OCI-LY7 (cell line): Measurements from ENCODE around the gene DDX54. TPM values are rescaled to one million over a fixed set of nuclear protein-coding genes. Genes with fewer than 3 reads are reported as not detected.
A peak's percentile ranks its signal among the peaks of the same experiment; 100 is the strongest.

Source experiments
- BruUV-seq: library from RNA; stranded (reverse); fragments of 400-500 nt; replicated peaks from 2 replicates; lab custom pipeline; 2021; lab: Mats Ljungman, UMichigan
- CTCF ChIA-PET: fragments of 300-600 bp; sonication (Branson Sonifier 250); formaldehyde crosslinking; loops from one replicate; lab custom pipeline; 2022; ENCODE audit warnings: antibody characterized with exemption; ENCODE audit not compliant: unreplicated experiment; lab: Charles Lee
- POLR2A ChIA-PET: fragments of 300-600 bp; sonication (Branson Sonifier 250); formaldehyde crosslinking; loops from one replicate; lab custom pipeline; 2022; ENCODE audit warnings: antibody characterized with exemption; lab: Charles Lee
- DNase-seq: peaks from one replicate; pipeline ENCODE4 v3.0.0-alpha.2; 2015; ENCODE audit warnings: low spot score
- H2AFZ ChIP-seq: fragments of 200-600 bp; sonication (generic), shearing (Covaris generic); 2 replicates; pipeline ENCODE4 v1.6.1; 2014; ENCODE audit warnings: mild to moderate bottlenecking, antibody characterized with exemption, low read length, moderate library complexity
- H3K27ac ChIP-seq: fragments of 200-600 bp; sonication (generic); 2 replicates; pipeline ENCODE4 v1.5.1; 2014; ENCODE audit warnings: mixed run types, low read depth, mild to moderate bottlenecking, moderate library complexity, low read length, inconsistent platforms; ENCODE audit not compliant: poor library complexity, severe bottlenecking
- H3K36me3 ChIP-seq: fragments of 200-600 bp; sonication (generic); 2 replicates; pipeline ENCODE4 v1.6.1; 2014; ENCODE audit warnings: mild to moderate bottlenecking, antibody characterized with exemption, low read length, moderate library complexity, mixed read lengths; ENCODE audit not compliant: insufficient read depth
- H3K4me1 ChIP-seq: fragments of 200-600 bp; sonication (generic); 2 replicates; pipeline ENCODE4 v1.5.1; 2014; ENCODE audit warnings: mild to moderate bottlenecking, low read length; ENCODE audit not compliant: insufficient read depth, poor library complexity, severe bottlenecking
- H3K4me2 ChIP-seq: fragments of 200-600 bp; sonication (generic); 2 replicates; pipeline ENCODE4 v1.6.1; 2014; ENCODE audit warnings: mild to moderate bottlenecking, low read length
- H3K4me3 ChIP-seq: fragments of 200-600 bp; sonication (generic); 2 replicates; pipeline ENCODE4 v1.5.1; 2014; ENCODE audit warnings: mild to moderate bottlenecking, low read depth, low read length; ENCODE audit not compliant: poor library complexity, severe bottlenecking
- H3K79me2 ChIP-seq: fragments of 200-600 bp; sonication (generic); 2 replicates; pipeline ENCODE4 v1.6.1; 2016; ENCODE audit warnings: low read depth, mild to moderate bottlenecking, low read length, moderate library complexity, mixed read lengths; ENCODE audit not compliant: insufficient read depth
- H3K9me2 ChIP-seq: fragments of 200-600 bp; sonication (generic); 2 replicates; pipeline ENCODE4 v1.6.1; 2016; ENCODE audit warnings: mild to moderate bottlenecking, low read length, mixed read lengths; ENCODE audit not compliant: insufficient read depth
- H3K9me3 ChIP-seq: fragments of 200-600 bp; sonication (generic); 2 replicates; pipeline ENCODE4 v1.6.1; 2014; ENCODE audit warnings: mild to moderate bottlenecking, mixed run types, low read length, mixed read lengths
- H4K20me1 ChIP-seq: fragments of 200-600 bp; sonication (generic); 2 replicates; pipeline ENCODE4 v1.6.1; 2014; ENCODE audit warnings: mild to moderate bottlenecking, antibody characterized with exemption, low read length, moderate library complexity, mixed read lengths; ENCODE audit not compliant: insufficient read depth
- CTCF ChIP-seq: fragments of 200-600 bp; sonication (generic); conservative IDR thresholded peaks from 2 replicates; pipeline ENCODE4 v1.5.1; 2014; ENCODE audit warnings: mild to moderate bottlenecking, antibody characterized with exemption, low read length, moderate library complexity, mixed read lengths
- EZH2phosphoT487 ChIP-seq: fragments of 200-600 bp; sonication (generic); IDR thresholded peaks from 2 replicates; pipeline ENCODE4 v1.6.1; 2018; ENCODE audit warnings: low read depth, borderline replicate concordance, mild to moderate bottlenecking, mixed run types, antibody characterized with exemption, low read length, moderate library complexity, mixed read lengths
- intact Hi-C: fragments of 100-400 bp; cut with micrococcal nuclease; formaldehyde crosslinking; loops from one replicate; pipeline ENCODE4 v1.10.0; 2022; ENCODE audit not compliant: unreplicated experiment
- total RNA-seq, 2 experiments: library from RNA; depleted of rRNA in 1 of 2; stranded (reverse); fragments of >200 nt in 1 of 2; shearing (Covaris generic) in 1 of 2; gene quantifications; 2 replicates each; pipeline ENCODE4 v1.2.3, GENCODE V29; 2014 to 2022

The DDX54 gene
- total RNA-seq, 2 experiments from 2014 or later = 87.2 to 145 TPM

- Histone ChIP-seq H4K20me1 (no peaks in the 10 kb centered on the region), H2AFZ (peak overlapping the region; percentile 26; the same call in 1 of the 2 replicates), H3K9me3 (no peaks in the 10 kb centered on the region), H3K36me3 (peaks cover 30% of the 10 kb centered on the region), H3K27ac (peak overlapping the region; percentile 90), H3K4me1 (peaks cover 49% of the 10 kb centered on the region), H3K4me2 (peak overlapping the region; percentile 90), H3K9me2 (no peaks in the 10 kb centered on the region), H3K4me3 (peak overlapping the region; percentile 78), H3K79me2 (peaks cover 28% of the 10 kb centered on the region; the same call in 1 of the 2 replicates)
- TSS peak; percentile 84 for BruUV-seq
- no peak for DNase-seq
- CTCF ChIA-PET = interaction anchor here (0.8 to 4.0 kb wide), 7 partner anchors 9 to 159 kb away, joined by 3 to 24 read pairs (median 3); partner anchors contain the start of gene RASAL1
- TF ChIP-seq CTCF = no peak
- no peak for TF ChIP-seq EZH2phosphoT487
- POLR2A ChIA-PET = interaction anchor here (0.7 to 4.3 kb wide), 14 partner anchors 10 to 242 kb away, joined by 3 to 33 read pairs (median 4); partner anchors contain the start of gene RASAL1
- intact Hi-C loops = loop anchor here (2.0 to 5.0 kb wide), 2 partner anchors 54 to 250 kb away; no protein-coding TSS in a partner anchor
These were observed 33.0 kb downstream of the DDX54 start for GRCh38 chr12:113152196-113152834.

GRCh38 chr12:113151655-113152054 is 33.6 kb downstream of the DDX54 start:
- peak overlapping the region; percentile 26; the same call in 1 of the 2 replicates for H2AFZ ChIP-seq
- peak overlapping the region; percentile 78 for H3K4me3 ChIP-seq
- intact Hi-C loops = loop anchor here (2.0 to 5.0 kb wide), 2 partner anchors 53 to 249 kb away; no protein-coding TSS in a partner anchor
- H3K79me2 ChIP-seq = peaks cover 24% of the 10 kb centered on the region; the same call in 1 of the 2 replicates
- peaks cover 23% of the 10 kb centered on the region for H3K36me3 ChIP-seq
- peaks cover 42% of the 10 kb centered on the region for H3K4me1 ChIP-seq
- CTCF ChIA-PET = interaction anchor here (1.4 to 4.0 kb wide), 3 partner anchors 12 to 159 kb away, joined by 3 to 24 read pairs (median 3); partner anchors contain the start of gene RASAL1
- peak overlapping the region; percentile 90 for H3K27ac ChIP-seq
- peak; percentile 59 for DNase-seq
- no TSS peak for BruUV-seq
- no peaks in the 10 kb centered on the region for H3K9me3 ChIP-seq
- no peaks in the 10 kb centered on the region for H3K9me2 ChIP-seq
- TF ChIP-seq EZH2phosphoT487 (no peak), CTCF (peak; percentile 56)
- peak overlapping the region; percentile 90 for H3K4me2 ChIP-seq
- POLR2A ChIA-PET = interaction anchor here (0.6 to 4.3 kb wide), 7 partner anchors 10 to 131 kb away, joined by 3 to 33 read pairs (median 4); partner anchors contain the start of gene RASAL1
- no peaks in the 10 kb centered on the region for H4K20me1 ChIP-seq
